Gastroesophageal sphincter (tissue), 3 donors: ENCODE data around the gene OAS3.

Experiments used
- CTCF ChIP-seq, 4 experiments: fragments of 200-600 bp in 2 of 4; fragments of 450-650 bp in 2 of 4; sonication (generic) in 1 of 4; IDR thresholded peaks; one replicate each; pipeline ENCODE4 v1.5.1; 2017 to 2019; ENCODE audit warnings: antibody characterized with exemption in 4 of 4, mild to moderate bottlenecking in 2 of 4, moderate library complexity in 2 of 4
- EP300 ChIP-seq: sonication (generic); formaldehyde crosslinking; IDR thresholded peaks from one replicate; pipeline ENCODE4 v1.6.1; 2017; ENCODE audit warnings: antibody characterized with exemption, mild to moderate bottlenecking
- POLR2A ChIP-seq, 2 donors: fragments of 450-650 bp; IDR thresholded peaks; one replicate each; pipeline ENCODE4 v1.6.1; 2017; ENCODE audit warnings: antibody characterized with exemption in 2 of 2, mild to moderate bottlenecking in 2 of 2, moderate library complexity in 1 of 2
- POLR2AphosphoS5 ChIP-seq: sonication (generic); formaldehyde crosslinking; IDR thresholded peaks from one replicate; pipeline ENCODE4 v1.6.1; 2017; ENCODE audit warnings: antibody characterized with exemption

- TF ChIP-seq CTCF (IDR thresholded peaks at IDR 0.05) (no peak), POLR2AphosphoS5 (no peak), POLR2A (IDR thresholded peaks at IDR 0.05) (no peak), EP300 (no peak)
These were observed 68.9 kb downstream of the OAS3 start for GRCh38 chr12:113007166-113007565.
